WTC11 (cell line): Measurements from ENCODE around the gene ZNF740.

Experiments
- E2F4 ChIP-seq: sonication (generic); formaldehyde crosslinking; IDR thresholded peaks from 2 replicates; pipeline ENCODE4 v1.8.1; 2022; ENCODE audit warnings: low read depth, mild to moderate bottlenecking, moderate library complexity, missing genetic modification reagents, borderline replicate concordance
- ELF4 ChIP-seq: sonication (generic); formaldehyde crosslinking; IDR thresholded peaks from 2 replicates; pipeline ENCODE4 v1.8.1; 2022; ENCODE audit warnings: low read depth, mild to moderate bottlenecking, moderate library complexity, missing genetic modification reagents
- TCF7 ChIP-seq: sonication (generic); formaldehyde crosslinking; IDR thresholded peaks from 2 replicates; pipeline ENCODE4 v1.8.0; 2022; ENCODE audit warnings: mild to moderate bottlenecking, low read depth, missing genetic modification reagents, moderate library complexity
- TF ChIP-seq, protein P1 (sequence below): fragments of 200-600 bp; IDR thresholded peaks from 2 replicates; pipeline ENCODE4 v1.8.0; 2022; ENCODE audit warnings: antibody characterized with exemption
- TF ChIP-seq, protein P2 (sequence below): sonication (generic); formaldehyde crosslinking; conservative IDR thresholded peaks from 2 replicates; pipeline ENCODE4 v1.8.1; 2022; ENCODE audit warnings: mild to moderate bottlenecking, missing genetic modification reagents

DNA sequence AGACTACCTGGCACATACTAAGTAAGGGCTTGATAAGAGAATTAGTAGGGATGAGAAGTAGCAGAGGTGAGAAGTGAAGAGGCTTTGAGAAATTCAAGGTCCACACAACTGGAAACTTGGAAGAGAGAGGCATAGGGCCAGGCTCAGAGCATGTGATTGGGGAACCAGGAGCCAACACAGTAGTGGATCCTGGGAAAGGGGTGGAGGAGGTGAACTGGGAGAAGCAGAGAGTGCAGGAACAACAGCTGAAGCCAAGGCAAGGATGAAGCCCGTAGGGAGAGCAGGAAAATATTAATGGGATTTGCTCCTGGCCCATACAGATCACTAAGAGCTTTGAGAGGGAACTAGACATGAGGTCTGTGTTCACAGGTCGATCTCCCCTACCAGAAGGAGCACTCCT lies 27.9 kb downstream of the ZNF740 start:
- TF ChIP-seq, protein P1, sequence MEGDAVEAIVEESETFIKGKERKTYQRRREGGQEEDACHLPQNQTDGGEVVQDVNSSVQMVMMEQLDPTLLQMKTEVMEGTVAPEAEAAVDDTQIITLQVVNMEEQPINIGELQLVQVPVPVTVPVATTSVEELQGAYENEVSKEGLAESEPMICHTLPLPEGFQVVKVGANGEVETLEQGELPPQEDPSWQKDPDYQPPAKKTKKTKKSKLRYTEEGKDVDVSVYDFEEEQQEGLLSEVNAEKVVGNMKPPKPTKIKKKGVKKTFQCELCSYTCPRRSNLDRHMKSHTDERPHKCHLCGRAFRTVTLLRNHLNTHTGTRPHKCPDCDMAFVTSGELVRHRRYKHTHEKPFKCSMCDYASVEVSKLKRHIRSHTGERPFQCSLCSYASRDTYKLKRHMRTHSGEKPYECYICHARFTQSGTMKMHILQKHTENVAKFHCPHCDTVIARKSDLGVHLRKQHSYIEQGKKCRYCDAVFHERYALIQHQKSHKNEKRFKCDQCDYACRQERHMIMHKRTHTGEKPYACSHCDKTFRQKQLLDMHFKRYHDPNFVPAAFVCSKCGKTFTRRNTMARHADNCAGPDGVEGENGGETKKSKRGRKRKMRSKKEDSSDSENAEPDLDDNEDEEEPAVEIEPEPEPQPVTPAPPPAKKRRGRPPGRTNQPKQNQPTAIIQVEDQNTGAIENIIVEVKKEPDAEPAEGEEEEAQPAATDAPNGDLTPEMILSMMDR, result no peak
- TF ChIP-seq ELF4 (CRISPR knock-in tag) (no peak), TCF7 (no peak), E2F4 (CRISPR knock-in tag) (no peak)
- TF ChIP-seq, protein P2, sequence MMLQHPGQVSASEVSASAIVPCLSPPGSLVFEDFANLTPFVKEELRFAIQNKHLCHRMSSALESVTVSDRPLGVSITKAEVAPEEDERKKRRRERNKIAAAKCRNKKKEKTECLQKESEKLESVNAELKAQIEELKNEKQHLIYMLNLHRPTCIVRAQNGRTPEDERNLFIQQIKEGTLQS (CRISPR knock-in tag), result no peak
